ENCODE results near the gene ERF.
A peak's percentile ranks its signal among the peaks of the same experiment; 100 is the strongest.

Gene ERF

DNA sequence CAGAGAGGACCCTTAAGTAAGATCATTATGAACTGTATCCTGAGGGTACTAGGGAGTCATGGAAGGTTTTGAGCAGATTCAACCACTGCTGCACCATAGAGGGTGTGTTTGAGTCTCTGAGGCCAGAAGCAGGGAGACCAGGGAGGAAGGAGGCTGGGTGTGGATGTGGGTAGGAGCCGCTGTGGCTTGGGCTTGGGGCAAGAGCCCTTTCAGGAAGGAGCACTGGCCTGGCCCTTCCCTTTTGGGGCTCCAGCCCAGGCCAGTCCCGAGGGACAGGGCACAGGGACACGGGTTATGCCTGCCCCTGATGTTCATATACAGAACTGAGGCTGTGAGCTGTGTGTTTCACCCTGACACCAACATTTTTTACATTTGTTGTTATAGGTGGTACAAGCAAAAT, 21.4 kb upstream of the ERF start:
- H3K27me3 Mint-ChIP-seq (ENCODE audit: low read depth) = no peaks in the 10 kb centered on the region
- H3K27ac Mint-ChIP-seq = peak overlapping the region; percentile 4 to 82 (median 21)
- peaks cover 43% of the 10 kb centered on the region for H3K4me1 Mint-ChIP-seq
- H3K4me3 Mint-ChIP-seq = peak overlapping the region in 2 of 3 experiments; percentile 31 to 61
- TF ChIP-seq, protein P1, sequence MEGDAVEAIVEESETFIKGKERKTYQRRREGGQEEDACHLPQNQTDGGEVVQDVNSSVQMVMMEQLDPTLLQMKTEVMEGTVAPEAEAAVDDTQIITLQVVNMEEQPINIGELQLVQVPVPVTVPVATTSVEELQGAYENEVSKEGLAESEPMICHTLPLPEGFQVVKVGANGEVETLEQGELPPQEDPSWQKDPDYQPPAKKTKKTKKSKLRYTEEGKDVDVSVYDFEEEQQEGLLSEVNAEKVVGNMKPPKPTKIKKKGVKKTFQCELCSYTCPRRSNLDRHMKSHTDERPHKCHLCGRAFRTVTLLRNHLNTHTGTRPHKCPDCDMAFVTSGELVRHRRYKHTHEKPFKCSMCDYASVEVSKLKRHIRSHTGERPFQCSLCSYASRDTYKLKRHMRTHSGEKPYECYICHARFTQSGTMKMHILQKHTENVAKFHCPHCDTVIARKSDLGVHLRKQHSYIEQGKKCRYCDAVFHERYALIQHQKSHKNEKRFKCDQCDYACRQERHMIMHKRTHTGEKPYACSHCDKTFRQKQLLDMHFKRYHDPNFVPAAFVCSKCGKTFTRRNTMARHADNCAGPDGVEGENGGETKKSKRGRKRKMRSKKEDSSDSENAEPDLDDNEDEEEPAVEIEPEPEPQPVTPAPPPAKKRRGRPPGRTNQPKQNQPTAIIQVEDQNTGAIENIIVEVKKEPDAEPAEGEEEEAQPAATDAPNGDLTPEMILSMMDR (IDR thresholded peaks at IDR 0.05; ENCODE audit: unreplicated experiment in 3 of 3) = no peak
- peaks cover 19% of the 10 kb centered on the region for H3K36me3 Mint-ChIP-seq (ENCODE audit: low read depth)
- H3K9me3 Mint-ChIP-seq = no peaks in the 10 kb centered on the region

DNA sequence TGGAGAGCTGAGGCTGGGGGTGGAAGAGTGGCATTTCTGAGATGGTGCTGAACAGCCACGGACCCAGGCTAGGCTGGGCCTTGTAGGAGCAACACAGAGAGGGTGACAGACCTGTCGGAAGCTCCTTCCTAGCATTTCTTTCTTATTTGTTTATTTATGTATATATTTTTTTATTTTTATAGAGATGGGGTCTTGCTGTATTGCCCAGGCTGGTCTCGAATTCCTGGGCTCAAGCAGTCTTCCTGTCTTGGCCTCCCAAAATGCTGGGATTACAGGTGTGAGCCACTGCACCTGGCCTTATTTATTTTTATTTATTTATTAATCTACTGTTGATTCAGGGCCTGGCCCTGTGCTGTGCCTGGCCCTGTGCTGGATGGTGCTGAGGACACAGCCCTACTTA, 20.6 kb upstream of the ERF start:
- Mint-ChIP-seq H3K4me3 (peak overlapping the region in 1 of 3 experiments; percentile 31), H3K9me3 (no peaks in the 10 kb centered on the region)

DNA sequence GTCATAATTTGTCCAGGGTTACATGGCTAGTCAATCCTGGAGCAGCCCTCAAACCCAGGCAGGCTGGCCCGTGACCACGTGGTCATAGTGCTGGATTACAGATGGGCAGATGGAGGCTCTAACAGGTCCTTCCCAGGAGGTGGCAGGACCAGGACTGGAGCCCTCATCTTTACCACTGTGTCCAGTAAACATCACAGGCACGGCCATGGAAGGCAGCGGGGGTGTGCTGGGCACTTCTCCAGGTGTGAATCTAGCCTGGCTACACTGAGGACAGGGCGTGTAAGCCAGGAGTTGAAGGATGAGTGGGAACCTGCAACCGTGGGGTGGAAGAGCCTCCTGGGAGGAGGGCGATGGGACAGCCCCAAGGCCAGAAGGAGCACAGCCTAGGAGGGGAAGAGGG, 20.2 kb upstream of the ERF start:
- peak overlapping the region in 2 of 3 experiments; percentile 18 to 55 for H3K4me3 Mint-ChIP-seq
- no peaks in the 10 kb centered on the region for H3K9me3 Mint-ChIP-seq
- peaks cover 52% of the 10 kb centered on the region for H3K4me1 Mint-ChIP-seq
- TF ChIP-seq, protein P1 (IDR thresholded peaks at IDR 0.05; ENCODE audit: unreplicated experiment in 3 of 3) = no peak
- no peaks in the 10 kb centered on the region for H3K27me3 Mint-ChIP-seq (ENCODE audit: low read depth)
- peaks cover 19% of the 10 kb centered on the region for H3K36me3 Mint-ChIP-seq (ENCODE audit: low read depth)
- peak overlapping the region; percentile 14 to 59 (median 40) for H3K27ac Mint-ChIP-seq

More for the DNA sequence above, 20.6 kb upstream of the ERF start:
- peaks cover 48% of the 10 kb centered on the region for H3K4me1 Mint-ChIP-seq
- no peaks in the 10 kb centered on the region for H3K27me3 Mint-ChIP-seq (ENCODE audit: low read depth)
- H3K36me3 Mint-ChIP-seq (ENCODE audit: low read depth) = peaks cover 19% of the 10 kb centered on the region
- TF ChIP-seq, protein P1 (IDR thresholded peaks at IDR 0.05; ENCODE audit: unreplicated experiment in 3 of 3) = no peak
- H3K27ac Mint-ChIP-seq = peak overlapping the region in 1 of 3 experiments; percentile 82

DNA sequence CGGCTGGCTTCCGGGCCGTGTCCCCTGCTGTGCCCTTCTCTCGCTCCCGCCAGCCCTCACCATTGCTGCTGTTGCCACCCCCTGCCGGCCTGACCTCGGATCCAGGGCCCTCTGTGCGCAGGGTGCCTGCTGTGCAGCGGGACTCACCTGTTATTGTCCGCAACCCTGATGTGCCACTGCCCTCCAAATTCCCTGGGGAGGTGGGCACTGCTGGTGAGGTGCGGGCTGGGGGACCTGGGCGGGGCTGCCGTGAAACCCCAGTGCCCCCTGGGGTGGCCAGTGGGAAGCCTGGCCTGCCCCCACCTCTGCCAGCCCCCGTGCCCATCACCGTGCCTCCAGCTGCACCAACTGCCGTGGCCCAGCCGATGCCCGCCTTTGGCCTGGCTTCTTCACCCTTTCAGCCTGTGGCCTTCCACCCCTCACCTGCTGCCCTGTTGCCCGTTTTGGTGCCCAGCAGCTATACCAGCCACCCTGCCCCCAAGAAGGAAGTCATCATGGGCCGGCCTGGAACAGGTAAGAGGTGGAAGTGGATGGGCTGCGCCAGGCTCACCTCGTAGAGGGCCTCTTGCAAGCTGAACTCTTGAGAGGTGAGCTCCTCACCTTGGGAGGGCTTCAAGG, 19.2 kb upstream of the ERF start:
- H3K4me1 Mint-ChIP-seq = peaks cover 52% of the 10 kb centered on the region
- peaks cover 19% of the 10 kb centered on the region for H3K36me3 Mint-ChIP-seq (ENCODE audit: low read depth)
- TF ChIP-seq, protein P1 (IDR thresholded peaks at IDR 0.05; ENCODE audit: unreplicated experiment in 3 of 3) = no peak
- H3K4me3 Mint-ChIP-seq = no peak overlapping the region
- no peaks in the 10 kb centered on the region for H3K9me3 Mint-ChIP-seq
- H3K27me3 Mint-ChIP-seq (ENCODE audit: low read depth) = no peaks in the 10 kb centered on the region
- H3K27ac Mint-ChIP-seq = peak overlapping the region in 1 of 3 experiments; percentile 40

DNA sequence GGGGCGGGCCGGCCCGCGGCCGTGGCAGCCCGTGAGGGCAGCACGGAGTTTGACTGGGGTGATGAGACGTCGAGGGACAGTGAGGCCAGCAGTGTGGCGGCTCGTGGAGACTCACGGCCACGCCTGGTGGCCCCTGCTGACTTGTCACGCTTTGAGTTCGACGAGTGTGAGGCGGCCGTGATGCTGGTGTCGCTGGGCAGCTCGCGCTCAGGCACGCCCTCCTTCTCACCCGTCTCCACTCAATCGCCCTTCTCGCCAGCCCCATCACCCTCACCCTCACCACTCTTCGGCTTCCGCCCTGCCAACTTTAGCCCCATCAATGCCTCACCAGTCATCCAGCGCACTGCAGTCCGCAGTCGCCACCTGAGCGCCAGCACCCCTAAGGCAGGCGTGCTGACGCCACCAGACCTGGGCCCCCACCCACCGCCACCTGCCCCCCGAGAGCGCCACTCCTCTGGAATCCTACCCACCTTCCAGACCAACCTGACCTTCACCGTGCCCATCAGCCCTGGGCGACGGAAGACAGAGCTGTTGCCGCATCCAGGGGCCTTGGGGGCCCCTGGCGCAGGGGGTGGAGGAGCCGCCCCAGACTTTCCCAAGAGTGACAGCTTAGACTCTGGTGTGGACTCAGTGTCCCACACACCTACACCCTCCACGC, 18.6 kb upstream of the ERF start:
- Mint-ChIP-seq H3K4me3 (no peak overlapping the region), H3K9me3 (no peaks in the 10 kb centered on the region), H3K36me3 (ENCODE audit: low read depth) (peaks cover 19% of the 10 kb centered on the region), H3K27ac (no peak overlapping the region), H3K27me3 (ENCODE audit: low read depth) (no peaks in the 10 kb centered on the region), H3K4me1 (peaks cover 46% of the 10 kb centered on the region)
- TF ChIP-seq, protein P1 (IDR thresholded peaks at IDR 0.05; ENCODE audit: unreplicated experiment in 3 of 3) = no peak
